Chondrocyte (in vitro differentiated cells): ENCODE results near the gene TLR1. TPM values are rescaled to one million over a fixed set of nuclear protein-coding genes. Genes with fewer than 3 reads are reported as not detected.

ENCODE experiments used
- DNase-seq: peaks from one replicate; pipeline ENCODE4 v3.0.0; 2021; ENCODE audit warnings: mixed read lengths, low spot score
- H3K27ac Mint-ChIP-seq: one replicate; pipeline ENCODE4 v1.8.0; 2021; ENCODE audit warnings: mild to moderate bottlenecking, moderate library complexity, mixed read lengths; ENCODE audit not compliant: unreplicated experiment
- H3K27me3 Mint-ChIP-seq: 2 replicates; pipeline ENCODE4 v1.8.0; 2021; ENCODE audit warnings: low read depth, mixed read lengths
- H3K36me3 Mint-ChIP-seq: 2 replicates; pipeline ENCODE4 v1.8.0; 2021; ENCODE audit warnings: low read depth, mixed read lengths
- H3K4me1 Mint-ChIP-seq: 2 replicates; pipeline ENCODE4 v1.8.0; 2021; ENCODE audit warnings: low read depth, mild to moderate bottlenecking, mixed read lengths
- H3K4me3 Mint-ChIP-seq: one replicate; pipeline ENCODE4 v1.8.0; 2021; ENCODE audit warnings: mild to moderate bottlenecking, moderate library complexity, mixed read lengths; ENCODE audit not compliant: unreplicated experiment
- H3K9me3 Mint-ChIP-seq: 2 replicates; pipeline ENCODE4 v1.8.0; 2021; ENCODE audit warnings: low read depth, mixed read lengths
- total RNA-seq: library from RNA; stranded (reverse); gene quantifications from 3 replicates; pipeline ENCODE4 v1.2.1, GENCODE V29; 2021
- TF ChIP-seq, protein P1 (sequence below): fragments of 200-600 bp; sonication (generic); IDR thresholded peaks from 2 replicates; pipeline ENCODE4 v1.5.0; 2021; ENCODE audit warnings: antibody characterized with exemption, mild to moderate bottlenecking, moderate library complexity

TLR1 gene
- total RNA-seq, 1 donor from 2014 or later: 0.15 TPM

DNA sequence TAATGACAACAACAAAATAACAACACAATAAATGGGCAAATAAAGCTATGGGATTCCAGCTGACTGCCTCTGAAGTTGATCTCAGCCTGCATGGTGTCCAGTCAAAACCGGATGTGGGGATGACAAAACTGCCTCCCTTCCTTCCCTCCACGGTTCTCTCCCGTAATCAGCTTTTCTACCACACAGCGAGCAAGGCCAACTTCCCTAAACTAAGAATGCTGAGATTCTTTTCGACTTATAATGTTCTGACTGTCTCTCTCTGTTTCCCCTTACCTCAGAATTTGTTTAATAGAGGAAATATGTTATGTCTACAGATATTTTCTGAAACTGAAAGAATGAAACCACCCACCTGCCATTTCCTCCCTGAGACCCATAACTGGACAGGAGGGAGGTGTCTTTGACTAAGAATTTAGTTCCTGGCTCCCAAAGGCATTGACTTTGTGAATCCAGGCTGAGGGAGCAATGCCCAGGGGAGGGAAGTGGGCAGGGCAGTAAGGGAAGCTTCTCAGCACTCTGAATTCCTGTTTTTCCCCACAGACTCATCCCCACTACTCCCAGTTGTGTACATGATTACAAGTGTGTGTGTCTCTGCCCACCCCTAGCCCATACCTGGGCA lies 1.0 kb upstream of the TLR1 start:
- DNase-seq: no peak
- Mint-ChIP-seq H3K27ac (peak overlapping the region; percentile 30), H3K4me3 (no peak overlapping the region), H3K27me3 (no peaks in the 10 kb centered on the region), H3K9me3 (peaks cover 3% of the 10 kb centered on the region), H3K36me3 (no peaks in the 10 kb centered on the region), H3K4me1 (peaks cover 21% of the 10 kb centered on the region)
- TF ChIP-seq, protein P1, sequence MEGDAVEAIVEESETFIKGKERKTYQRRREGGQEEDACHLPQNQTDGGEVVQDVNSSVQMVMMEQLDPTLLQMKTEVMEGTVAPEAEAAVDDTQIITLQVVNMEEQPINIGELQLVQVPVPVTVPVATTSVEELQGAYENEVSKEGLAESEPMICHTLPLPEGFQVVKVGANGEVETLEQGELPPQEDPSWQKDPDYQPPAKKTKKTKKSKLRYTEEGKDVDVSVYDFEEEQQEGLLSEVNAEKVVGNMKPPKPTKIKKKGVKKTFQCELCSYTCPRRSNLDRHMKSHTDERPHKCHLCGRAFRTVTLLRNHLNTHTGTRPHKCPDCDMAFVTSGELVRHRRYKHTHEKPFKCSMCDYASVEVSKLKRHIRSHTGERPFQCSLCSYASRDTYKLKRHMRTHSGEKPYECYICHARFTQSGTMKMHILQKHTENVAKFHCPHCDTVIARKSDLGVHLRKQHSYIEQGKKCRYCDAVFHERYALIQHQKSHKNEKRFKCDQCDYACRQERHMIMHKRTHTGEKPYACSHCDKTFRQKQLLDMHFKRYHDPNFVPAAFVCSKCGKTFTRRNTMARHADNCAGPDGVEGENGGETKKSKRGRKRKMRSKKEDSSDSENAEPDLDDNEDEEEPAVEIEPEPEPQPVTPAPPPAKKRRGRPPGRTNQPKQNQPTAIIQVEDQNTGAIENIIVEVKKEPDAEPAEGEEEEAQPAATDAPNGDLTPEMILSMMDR: no peak

DNA sequence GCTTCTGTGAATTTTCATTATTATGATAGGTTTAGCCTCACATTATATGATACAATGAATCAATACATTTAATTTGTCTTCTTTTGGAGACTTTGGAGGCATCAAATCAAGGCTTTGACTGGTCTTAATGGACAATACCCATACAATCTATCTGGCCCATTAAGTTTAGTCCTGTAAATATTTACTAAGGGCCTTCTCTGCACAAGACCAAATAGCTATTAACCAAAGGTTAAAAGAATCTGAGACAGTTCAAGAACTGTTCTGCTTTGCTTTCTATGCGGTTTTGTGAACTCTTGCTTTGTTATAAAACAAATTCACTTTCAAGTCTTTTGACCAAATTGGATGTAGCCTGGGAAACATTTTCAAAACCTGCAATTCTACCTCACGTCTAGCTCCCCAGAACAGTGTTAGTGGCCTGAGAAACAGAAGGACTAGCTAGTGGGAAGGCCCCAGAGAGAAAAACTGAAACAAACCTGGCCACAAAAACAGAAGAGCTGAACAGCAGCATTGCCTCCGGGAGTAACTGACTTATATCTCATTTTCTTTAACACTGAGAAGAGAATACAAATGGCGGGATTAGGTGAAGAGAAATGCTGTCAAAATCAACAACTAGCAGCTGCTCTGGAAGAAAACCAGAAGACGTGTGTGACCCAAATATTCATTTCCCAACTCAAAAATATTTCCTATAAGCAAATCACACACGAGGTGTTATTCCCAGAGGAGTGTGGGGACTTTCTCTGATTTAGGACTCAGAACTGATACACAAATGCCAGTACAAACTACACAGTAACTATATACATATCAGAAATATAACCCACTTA lies 548 bp downstream of the TLR1 start:
- peaks cover 3% of the 10 kb centered on the region for H3K9me3 Mint-ChIP-seq
- DNase-seq: no peak
- H3K36me3 Mint-ChIP-seq: no peaks in the 10 kb centered on the region
- H3K4me1 Mint-ChIP-seq: peaks cover 21% of the 10 kb centered on the region
- no peaks in the 10 kb centered on the region for H3K27me3 Mint-ChIP-seq
- H3K27ac Mint-ChIP-seq: peak overlapping the region; percentile 33
- TF ChIP-seq, protein P1: no peak
- H3K4me3 Mint-ChIP-seq: no peak overlapping the region

DNA sequence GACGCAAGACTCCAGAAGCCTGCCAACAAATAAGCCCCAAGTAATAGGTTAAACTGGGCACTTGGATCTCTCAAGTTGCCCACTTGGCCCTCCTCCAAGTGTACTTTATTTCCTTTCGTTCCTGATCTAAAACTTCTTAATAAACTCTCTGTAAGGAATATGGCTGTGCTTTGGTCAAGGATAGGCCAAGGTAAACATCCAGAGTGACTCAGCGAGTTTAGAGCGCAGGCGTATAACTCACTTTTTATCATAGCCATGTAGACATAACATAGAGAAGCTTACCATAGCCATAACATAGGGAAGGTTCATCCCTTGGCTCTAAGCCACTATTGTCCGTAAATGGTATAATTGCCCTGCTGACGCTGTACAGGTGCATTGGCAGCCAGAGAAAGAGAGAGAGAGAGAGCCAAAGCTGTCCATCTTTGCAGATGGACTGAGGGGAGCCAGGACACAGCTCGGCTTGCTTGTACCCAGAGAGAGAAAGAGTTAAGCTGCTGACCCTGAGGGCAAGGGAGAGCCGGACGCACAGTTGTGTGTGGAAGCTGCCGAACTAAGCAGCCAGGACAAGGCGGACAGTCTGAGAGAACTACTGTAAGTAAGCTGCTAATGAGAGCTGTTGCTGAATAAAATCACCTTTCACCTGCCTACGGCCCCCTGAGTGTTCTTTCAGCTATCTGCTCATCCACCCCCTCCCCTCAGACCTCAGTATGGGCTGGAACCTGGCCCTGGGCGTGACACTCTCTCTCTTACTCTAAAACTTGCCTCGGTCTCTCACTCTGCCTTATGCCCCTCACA lies 1.8 kb downstream of the TLR1 start:
- peaks cover 21% of the 10 kb centered on the region for H3K4me1 Mint-ChIP-seq
- H3K27me3 Mint-ChIP-seq: no peaks in the 10 kb centered on the region
- H3K9me3 Mint-ChIP-seq: peaks cover 3% of the 10 kb centered on the region
- H3K36me3 Mint-ChIP-seq: no peaks in the 10 kb centered on the region
- no peak overlapping the region for H3K4me3 Mint-ChIP-seq
- no peak for DNase-seq
- TF ChIP-seq, protein P1: no peak
- no peak overlapping the region for H3K27ac Mint-ChIP-seq

DNA sequence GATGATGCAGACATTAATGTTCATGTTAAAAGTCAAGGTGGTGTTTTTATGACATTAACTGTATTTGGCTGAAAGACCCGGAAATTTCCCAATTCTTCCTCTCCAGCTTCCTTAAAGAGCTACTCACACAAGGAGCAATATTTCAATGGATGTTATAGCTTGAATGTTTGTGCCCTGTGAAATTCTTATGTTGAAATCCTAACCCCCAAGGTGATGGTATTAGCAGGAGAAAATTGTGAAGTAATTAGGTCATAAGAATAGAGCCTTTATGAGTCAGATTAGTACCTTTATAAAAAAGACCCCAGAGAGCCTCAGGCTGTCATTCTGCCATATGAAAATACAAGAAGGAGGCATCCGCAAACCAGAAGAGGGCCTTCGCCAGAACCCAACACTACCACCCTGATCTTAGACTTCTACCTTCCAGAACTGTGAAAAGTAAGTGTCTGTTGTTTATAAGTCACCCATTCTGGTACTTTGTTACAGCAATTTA lies 3.6 kb downstream of the TLR1 start:
- H3K27me3 Mint-ChIP-seq: no peaks in the 10 kb centered on the region
- H3K4me1 Mint-ChIP-seq: peaks cover 19% of the 10 kb centered on the region
- no peak overlapping the region for H3K4me3 Mint-ChIP-seq
- H3K9me3 Mint-ChIP-seq: peaks cover 3% of the 10 kb centered on the region
- TF ChIP-seq, protein P1: no peak
- no peak for DNase-seq
- H3K36me3 Mint-ChIP-seq: no peaks in the 10 kb centered on the region
- no peak overlapping the region for H3K27ac Mint-ChIP-seq

DNA sequence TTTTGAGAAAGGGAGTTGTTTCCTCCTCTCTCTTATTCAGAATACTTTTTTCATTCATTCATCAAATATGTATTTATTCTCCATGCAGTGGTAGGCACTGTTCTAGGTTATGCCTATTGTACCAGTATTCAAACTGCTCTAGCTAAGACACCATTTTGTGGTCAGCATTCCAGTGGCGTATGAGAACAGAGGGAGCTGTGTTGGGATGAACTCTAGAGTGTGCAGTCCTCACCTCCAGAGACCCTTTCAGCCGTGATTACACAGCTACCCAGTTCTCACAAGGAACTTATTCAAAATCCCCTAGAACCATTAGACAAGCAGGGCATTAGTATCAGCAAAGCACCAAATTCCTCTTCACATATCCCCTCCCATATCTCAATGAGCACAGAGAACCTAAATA lies 4.2 kb downstream of the TLR1 start:
- Mint-ChIP-seq H3K4me3 (no peak overlapping the region), H3K36me3 (no peaks in the 10 kb centered on the region), H3K27me3 (no peaks in the 10 kb centered on the region), H3K27ac (no peak overlapping the region), H3K4me1 (peaks cover 13% of the 10 kb centered on the region), H3K9me3 (peaks cover 3% of the 10 kb centered on the region)
- TF ChIP-seq, protein P1: no peak
- DNase-seq: no peak
